DMS79 treated with DMSO at 0.1 percent for 48 hours (cell line): ENCODE results near the gene ERMAP.
"Not testable (repeated sequence)": the region's sequence is repeated elsewhere in the genome, so short reads cannot be mapped to it uniquely, and the experiment has no call there.

Experiments used
- DNase-seq: peaks from one replicate; lab custom pipeline; 2025; lab: John Stamatoyannopoulos, UW

The ERMAP gene

GRCh38 chr1:42873108-42873507, 56.2 kb downstream of the ERMAP start:
- DNase-seq, result not testable (repeated sequence)

GRCh38 chr1:42873670-42874069, 56.7 kb downstream of the ERMAP start:
- no peak for DNase-seq

DNA sequence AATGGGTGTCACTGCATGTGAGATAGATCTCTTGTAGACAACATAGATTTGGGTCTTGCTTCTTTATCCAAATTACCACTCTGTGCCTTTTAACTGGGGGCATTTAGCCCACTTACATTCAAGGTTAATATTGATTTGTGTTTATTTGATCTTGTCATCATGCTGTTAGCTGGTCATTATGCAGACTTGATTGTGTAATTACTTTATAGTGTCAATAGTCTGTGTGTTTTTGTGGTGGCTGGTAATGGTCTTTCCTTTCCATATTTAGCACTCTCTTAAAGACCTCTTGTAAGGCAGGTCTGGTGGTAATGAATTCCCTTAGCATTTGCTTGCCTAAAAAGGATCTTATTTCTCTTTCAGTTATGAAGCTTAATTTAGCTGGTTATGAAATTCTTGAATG, 59.1 kb downstream of the ERMAP start:
- no peak for DNase-seq

GRCh38 chr1:42877380-42877779, 60.5 kb downstream of the ERMAP start:
- no peak for DNase-seq

GRCh38 chr1:42880384-42880783, 63.5 kb downstream of the ERMAP start:
- DNase-seq, result no peak

DNA sequence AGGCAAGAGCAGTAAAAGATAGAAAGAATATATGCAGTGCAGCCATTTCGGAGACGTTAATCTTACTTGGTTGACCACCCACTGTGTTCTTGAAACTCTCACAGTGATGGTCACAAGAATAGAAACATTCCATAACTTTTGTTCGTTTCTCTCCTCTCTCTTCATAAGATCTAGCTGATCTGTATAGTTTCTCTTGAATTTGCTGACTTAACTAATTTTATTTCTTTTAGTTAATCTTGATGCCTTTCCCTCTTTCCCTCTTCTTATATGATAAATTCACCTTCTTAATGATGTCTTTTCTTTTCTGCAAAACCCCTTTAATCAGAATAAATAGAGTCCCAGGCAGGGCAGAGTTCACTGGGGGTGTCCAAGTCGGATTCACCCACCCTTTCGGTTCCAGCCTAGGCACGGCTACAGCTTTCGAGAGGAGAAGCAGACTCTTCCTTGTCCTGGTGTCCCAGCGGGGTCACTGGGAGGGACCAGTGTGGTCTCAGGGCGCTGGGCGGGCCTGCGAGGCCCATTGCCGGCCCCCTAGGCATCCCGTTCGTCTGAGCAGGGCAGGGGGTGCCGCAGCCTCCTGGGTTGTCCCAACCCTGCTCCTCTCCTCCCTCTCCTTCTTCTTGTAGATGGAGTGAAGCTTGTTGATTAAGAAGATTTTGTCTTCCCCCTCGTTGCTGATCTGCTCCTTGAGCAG, 69.3 kb downstream of the ERMAP start:
- no peak for DNase-seq

DNA sequence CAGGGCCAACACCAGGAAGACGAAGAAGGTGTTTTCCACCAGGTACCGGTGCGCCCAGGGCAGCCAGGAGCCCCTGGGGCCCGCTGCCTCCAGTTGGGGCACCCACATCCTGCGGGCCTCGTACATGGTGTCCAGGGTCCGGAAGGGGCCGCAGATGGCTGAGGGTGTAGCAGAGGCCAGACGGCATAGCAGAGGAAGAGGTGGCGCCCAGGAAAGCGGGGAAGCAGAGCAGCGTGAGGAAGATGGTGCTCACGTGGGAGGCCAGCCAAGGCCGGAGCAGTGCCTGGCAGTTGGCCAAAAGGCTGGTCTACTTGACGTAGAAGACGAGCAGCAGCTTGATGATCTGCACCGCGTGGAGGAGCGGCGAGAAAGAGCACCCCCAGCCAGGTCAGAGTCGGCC, 69.9 kb downstream of the ERMAP start:
- peak; percentile 6 for DNase-seq

DNA sequence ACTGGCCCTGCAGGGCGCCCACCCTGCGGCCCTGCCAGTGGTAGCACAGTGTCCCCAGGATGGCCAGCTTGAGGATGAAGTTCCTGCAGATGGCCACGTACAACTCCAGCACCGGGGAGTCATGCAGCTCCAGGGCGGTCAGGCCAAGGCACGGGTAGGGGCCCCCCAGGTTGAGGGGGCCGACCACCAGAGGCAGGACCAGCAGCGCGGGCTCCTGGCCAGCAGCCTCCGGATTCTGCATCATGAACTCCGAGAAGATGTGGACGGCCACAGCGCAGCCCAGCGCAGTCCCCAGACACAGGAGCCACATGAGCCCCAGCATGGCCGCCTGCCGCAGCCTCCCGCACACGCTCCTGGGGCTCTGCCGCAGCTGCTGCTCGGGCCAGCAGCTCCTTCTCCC, 70.4 kb downstream of the ERMAP start:
- DNase-seq, result no peak

- DNase-seq, result no peak
Measured at GRCh38 chr1:42888013-42888633, 71.2 kb downstream of the ERMAP start.

- DNase-seq, result no peak
Measured at GRCh38 chr1:42889264-42889663, 72.3 kb downstream of the ERMAP start.

DNA sequence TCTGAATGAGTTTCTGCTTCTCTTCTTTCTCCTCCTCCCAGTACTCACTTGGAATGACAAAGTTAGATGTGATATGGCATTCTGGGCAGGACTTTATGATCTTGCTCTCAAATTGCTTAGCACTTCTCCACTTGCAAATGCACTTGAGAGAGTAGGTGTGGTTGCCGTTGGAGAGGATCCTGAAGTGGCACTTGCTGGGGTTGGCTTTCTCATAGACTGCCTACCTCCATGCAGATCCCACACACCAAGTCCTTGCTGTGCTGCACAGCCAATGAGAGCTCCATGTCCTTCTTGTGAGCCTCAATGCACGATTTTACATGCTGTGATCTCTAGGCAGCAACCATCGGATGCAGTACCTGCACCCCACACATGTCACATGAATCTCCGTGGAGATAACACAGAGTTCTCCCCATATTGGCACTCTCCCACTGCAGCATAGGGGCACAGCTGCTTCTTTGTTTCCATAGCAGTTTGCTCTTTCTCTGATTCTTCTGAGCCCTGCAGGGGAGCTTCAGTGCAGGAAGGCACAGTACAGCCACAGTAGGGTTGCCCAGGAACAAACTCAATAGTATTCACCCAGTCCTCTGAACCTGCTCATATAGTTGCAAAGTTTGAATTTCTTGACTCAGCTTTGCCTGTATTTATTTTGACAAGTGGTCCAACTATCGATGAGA, 74.7 kb downstream of the ERMAP start:
- DNase-seq, result peak; percentile 97
